ENCODE results near the gene PTGES2. TPM values are rescaled to one million over a fixed set of nuclear protein-coding genes. Genes with fewer than 3 reads are reported as not detected.

PTGES2 gene
- total RNA-seq, 1 donor from 2014 or later = 58.5 TPM

- no peak for DNase-seq (ENCODE audit: low read depth)
- no peak for TF ChIP-seq CTCF (conservative IDR thresholded peaks at IDR 0.05; ENCODE audit: low read depth, low read length)
- no peak overlapping the region for H3K4me3 ChIP-seq (ENCODE audit: low read depth, low read length)
Observed at GRCh38 chr9:128108269-128109049, 19.1 kb downstream of the PTGES2 start.

GRCh38 chr9:128107468-128108268, 19.9 kb downstream of the PTGES2 start:
- DNase-seq (ENCODE audit: low read depth) = no peak
- TF ChIP-seq CTCF (conservative IDR thresholded peaks at IDR 0.05; ENCODE audit: low read depth, low read length) = no peak
- no peak overlapping the region for H3K4me3 ChIP-seq (ENCODE audit: low read depth, low read length)

- no peak overlapping the region for H3K4me3 ChIP-seq (ENCODE audit: low read depth, low read length)
- no peak for TF ChIP-seq CTCF (conservative IDR thresholded peaks at IDR 0.05; ENCODE audit: low read depth, low read length)
Observed at GRCh38 chr9:128106940-128107467, 20.5 kb downstream of the PTGES2 start.

GRCh38 chr9:128106181-128106939, 21.2 kb downstream of the PTGES2 start:
- DNase-seq (ENCODE audit: low read depth) = no peak
- TF ChIP-seq CTCF (conservative IDR thresholded peaks at IDR 0.05; ENCODE audit: low read depth, low read length) = no peak
- no peak overlapping the region for H3K4me3 ChIP-seq (ENCODE audit: low read depth, low read length)

More at GRCh38 chr9:128106940-128107467, 20.5 kb downstream of the PTGES2 start:
- no peak for DNase-seq (ENCODE audit: low read depth)

- TF ChIP-seq CTCF (conservative IDR thresholded peaks at IDR 0.05; ENCODE audit: low read depth, low read length) = no peak
- no peak for DNase-seq (ENCODE audit: low read depth)
- no peak overlapping the region for H3K4me3 ChIP-seq (ENCODE audit: low read depth, low read length)
Observed at GRCh38 chr9:128105538-128106175, 21.9 kb downstream of the PTGES2 start.

GRCh38 chr9:128104171-128104618, 23.3 kb downstream of the PTGES2 start:
- no peak for TF ChIP-seq CTCF (conservative IDR thresholded peaks at IDR 0.05; ENCODE audit: low read depth, low read length)
- DNase-seq (ENCODE audit: low read depth) = no peak
- no peak overlapping the region for H3K4me3 ChIP-seq (ENCODE audit: low read depth, low read length)

All from epithelial cell of proximal tubule (primary cell).